Stimulated activated CD4-positive, alpha-beta T cell treated with anti-CD3 and anti-CD28 coated beads, Interleukin-1b, Interleukin-23, amount 100 ng/mL, for 1 hour (primary cell): ENCODE results near the gene NLRP4.
"Not testable (repeated sequence)": the region's sequence is repeated elsewhere in the genome, so short reads cannot be mapped to it uniquely, and the experiment has no call there.

Experiments
- DNase-seq, 2 donors: peaks; one replicate each; pipeline ENCODE4 v3.0.0-alpha.2; 2020; ENCODE audit warnings: low read depth in 2 of 2

Gene NLRP4

GRCh38 chr19:55877211-55877610, 40.9 kb downstream of the NLRP4 start:
- no peak for DNase-seq

DNA sequence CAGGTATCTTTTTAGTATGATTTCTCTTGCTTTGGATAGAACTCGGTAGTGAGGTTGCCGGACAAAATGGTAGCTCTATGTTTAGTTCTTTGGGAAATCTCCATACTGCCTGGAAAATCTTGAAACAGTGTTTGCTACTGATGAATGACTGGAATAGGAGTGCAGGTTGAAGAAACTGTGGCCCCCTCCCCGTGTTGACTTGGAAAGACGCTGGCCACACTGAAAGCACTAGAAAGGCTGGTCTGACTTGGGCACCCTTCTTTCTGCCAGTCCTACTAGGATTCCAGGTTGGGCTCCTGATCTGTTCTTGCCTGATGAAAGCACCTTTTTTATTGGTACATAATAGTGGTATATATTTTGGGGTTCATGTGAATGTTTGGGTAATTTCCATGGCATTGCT, 46.3 kb downstream of the NLRP4 start:
- no peak for DNase-seq

DNA sequence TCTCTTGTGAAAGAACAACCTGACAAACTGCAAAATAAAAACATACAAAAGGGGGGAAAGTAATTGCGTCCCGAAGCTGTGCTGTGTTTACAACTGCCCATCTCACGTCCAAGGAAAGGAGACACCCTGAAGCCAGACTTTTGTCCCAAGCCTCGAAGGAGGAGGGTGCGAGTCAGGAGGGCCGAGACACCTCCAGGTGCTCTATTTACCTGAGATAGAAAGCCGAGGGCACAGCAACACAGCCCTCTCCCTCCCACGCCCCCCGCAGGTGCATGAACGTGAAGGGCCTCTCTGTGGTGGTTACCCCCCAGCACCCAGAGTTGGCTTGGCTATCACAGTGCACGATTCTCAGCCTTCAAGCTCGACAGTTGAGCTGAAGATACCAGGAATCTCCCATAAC, 62.6 kb downstream of the NLRP4 start:
- no peak for DNase-seq

DNA sequence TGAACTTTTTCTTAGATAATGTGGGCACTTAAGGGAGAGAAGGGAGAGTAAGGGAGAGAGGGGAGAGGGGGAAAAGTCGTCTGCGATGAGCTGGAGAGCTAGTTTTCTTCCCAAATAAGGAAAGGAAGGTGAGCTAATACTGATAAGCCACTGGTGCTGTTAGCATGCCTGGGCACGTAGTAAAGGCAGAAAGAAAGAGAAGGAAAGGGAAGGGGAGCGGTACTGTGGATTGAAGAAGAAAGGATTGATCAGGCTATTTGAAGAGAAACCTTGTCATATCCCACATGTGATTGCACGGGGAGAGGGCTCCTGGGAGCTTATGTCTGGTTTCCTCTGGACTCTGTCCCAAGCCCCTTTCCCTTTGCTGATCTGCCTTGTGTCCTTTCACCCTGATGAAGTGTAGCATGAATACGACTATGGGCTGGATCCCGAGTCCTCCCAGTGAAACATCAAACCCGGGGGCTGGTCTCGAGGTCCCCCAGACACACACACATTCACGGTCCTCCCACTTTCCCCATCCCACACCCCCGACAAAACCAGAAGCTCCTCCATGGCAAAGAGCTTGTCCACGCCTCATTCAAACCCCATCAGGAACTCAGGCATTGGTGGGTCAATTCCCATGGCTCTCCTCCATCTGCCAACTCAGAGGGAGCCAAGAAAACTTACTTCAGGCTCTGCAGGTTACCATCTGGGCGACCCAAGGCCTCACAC, 65.2 kb downstream of the NLRP4 start:
- DNase-seq, result no peak

GRCh38 chr19:55902080-55902751, 65.9 kb downstream of the NLRP4 start:
- DNase-seq, result no peak

DNA sequence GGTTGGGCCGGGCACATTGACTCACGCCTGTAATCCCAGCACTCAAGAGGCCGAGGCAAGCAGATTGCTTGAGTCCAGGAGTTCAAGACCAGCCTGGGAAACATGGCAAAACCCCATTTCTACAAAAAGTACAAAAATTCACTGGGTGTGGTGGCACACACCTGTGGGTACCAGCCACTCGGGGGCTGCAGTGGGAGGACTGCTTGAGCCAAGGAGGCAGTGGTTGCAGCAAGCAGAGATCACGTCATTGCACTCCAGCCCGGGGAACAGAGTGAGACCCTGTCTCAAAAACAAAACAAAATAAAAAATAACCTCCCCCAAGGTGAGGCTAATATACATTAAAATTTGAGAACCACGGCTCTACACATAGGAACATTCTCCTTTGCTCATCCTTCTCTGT, 70.9 kb downstream of the NLRP4 start:
- no peak for DNase-seq

- no peak for DNase-seq
These were observed 71.4 kb downstream of the NLRP4 start for GRCh38 chr19:55907746-55908145.

- DNase-seq, result no peak
These were observed 73.5 kb downstream of the NLRP4 start for GRCh38 chr19:55909801-55910200.

GRCh38 chr19:55912916-55913315, 76.6 kb downstream of the NLRP4 start:
- no peak for DNase-seq

GRCh38 chr19:55913643-55914268, 77.4 kb downstream of the NLRP4 start:
- DNase-seq, result no peak

- no peak for DNase-seq
These were observed 87.2 kb downstream of the NLRP4 start for GRCh38 chr19:55923556-55923955.

DNA sequence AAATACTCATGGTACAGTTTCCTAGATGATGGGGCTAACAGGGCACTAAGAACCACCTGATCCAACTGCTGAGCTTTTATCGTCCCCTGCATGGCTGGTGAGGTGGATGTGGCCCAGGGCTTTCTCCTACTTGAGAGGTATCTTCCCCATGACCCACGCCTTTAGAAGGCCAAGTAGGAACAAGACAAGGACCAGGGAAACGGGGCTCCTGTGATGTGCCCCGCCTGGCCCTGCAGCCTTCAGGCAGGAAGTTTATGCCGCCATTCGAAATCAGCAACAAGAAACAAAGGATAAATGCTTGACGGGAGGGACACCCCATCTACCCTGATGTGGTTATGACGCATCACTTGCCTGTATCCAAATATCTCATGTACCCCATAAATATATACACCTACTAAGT, 91.7 kb downstream of the NLRP4 start:
- no peak for DNase-seq

GRCh38 chr19:55929258-55929657, 92.9 kb downstream of the NLRP4 start:
- not testable (repeated sequence) for DNase-seq

DNA sequence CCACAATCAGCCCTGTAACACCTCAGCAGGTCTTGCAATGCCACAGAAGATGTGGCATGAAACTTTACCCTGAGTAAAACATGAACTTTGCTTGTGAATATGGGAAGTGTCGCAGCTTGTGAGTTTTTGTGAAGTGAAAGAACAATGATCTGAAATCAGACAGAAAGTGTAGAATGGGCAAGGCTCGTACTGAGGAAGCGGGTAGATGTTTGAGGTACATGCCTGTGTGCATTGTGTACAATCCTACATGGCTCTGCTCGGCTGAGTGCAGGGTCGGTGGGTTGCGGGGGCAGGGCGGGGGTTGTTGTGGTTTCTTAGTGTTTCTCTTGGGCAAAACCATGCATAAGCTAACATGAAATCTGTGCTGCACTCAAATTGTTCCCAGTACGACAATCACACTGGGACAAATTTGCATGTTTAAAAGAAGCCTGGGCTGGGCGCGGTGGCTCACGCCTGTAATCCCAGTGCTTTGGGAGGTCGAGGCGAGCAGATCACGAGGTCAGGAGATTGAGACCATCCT, 94.7 kb downstream of the NLRP4 start:
- DNase-seq, result no peak
